ENCODE results near the gene VAC14.

Gene VAC14

GRCh38 chr16:70642633-70643032 is 158.3 kb downstream of the VAC14 start:
- H3K9me3 ChIP-seq (ENCODE audit: control insufficient read depth, low read length) = no peaks in the 10 kb centered on the region
- no peaks in the 10 kb centered on the region for H3K27me3 ChIP-seq (ENCODE audit: control insufficient read depth, insufficient read depth, low read length, poor library complexity, severe bottlenecking)
- H3K27ac ChIP-seq (ENCODE audit: insufficient read depth, low read depth, low read length, poor library complexity, severe bottlenecking) = no peak overlapping the region
- 90 to 100% methylated on average over 1 of the region's 1 CpG for WGBS, 2 experiments
- H3K4me1 ChIP-seq (ENCODE audit: control insufficient read depth, insufficient read depth, low read length) = no peaks in the 10 kb centered on the region
- H3K4me3 ChIP-seq (ENCODE audit: insufficient read depth, low read depth, low read length) = no peak overlapping the region
- H3K36me3 ChIP-seq (ENCODE audit: control insufficient read depth, insufficient read depth, low read length) = no peaks in the 10 kb centered on the region

- Histone ChIP-seq H3K4me3 (ENCODE audit: insufficient read depth, low read depth, low read length) (no peak overlapping the region), H3K4me1 (ENCODE audit: control insufficient read depth, insufficient read depth, low read length) (no peaks in the 10 kb centered on the region), H3K27me3 (ENCODE audit: control insufficient read depth, insufficient read depth, low read length, poor library complexity, severe bottlenecking) (no peaks in the 10 kb centered on the region), H3K27ac (ENCODE audit: insufficient read depth, low read depth, low read length, poor library complexity, severe bottlenecking) (no peak overlapping the region), H3K36me3 (ENCODE audit: control insufficient read depth, insufficient read depth, low read length) (no peaks in the 10 kb centered on the region), H3K9me3 (ENCODE audit: control insufficient read depth, low read length) (no peaks in the 10 kb centered on the region)
- 81 to 84% methylated on average over 18 of the region's 18 CpGs for WGBS, 2 experiments
Measured at GRCh38 chr16:70638814-70639792, 161.9 kb downstream of the VAC14 start.

Measured in ectodermal cell (in vitro differentiated cells).